Lower leg skin (tissue), 4 donors: ENCODE measurements around the gene CALHM5. TPM values are rescaled to one million over a fixed set of nuclear protein-coding genes. Genes with fewer than 3 reads are reported as not detected.

ENCODE experiments used
- DNase-seq, 2 donors: peaks; one replicate each; pipeline ENCODE4 v3.0.0-alpha.2; 2019; ENCODE audit warnings: low spot score in 2 of 2
- H3K4me3 ChIP-seq: fragments of 200-600 bp; sonication (generic); 2 replicates; pipeline ENCODE4 v1.5.1; 2017; ENCODE audit warnings: mild to moderate bottlenecking, low read depth; ENCODE audit not compliant: poor library complexity, severe bottlenecking
- CTCF ChIP-seq, 3 donors: fragments of 450-650 bp; IDR thresholded peaks; one replicate each; pipeline ENCODE4 v1.5.1; 2016; ENCODE audit warnings: antibody characterized with exemption in 3 of 3, mild to moderate bottlenecking in 3 of 3, moderate library complexity in 2 of 3
- POLR2A ChIP-seq, 2 donors: fragments of 450-650 bp; IDR thresholded peaks; one replicate each; pipeline ENCODE4 v1.6.1; 2016 to 2017; ENCODE audit warnings: antibody characterized with exemption in 2 of 2, mild to moderate bottlenecking in 1 of 2, moderate library complexity in 1 of 2
- WGBS, 2 donors: methylation state at CpG; one replicate each; pipeline ENCODE4 v1.1.5; 2018; 5-methylcytosine and 5-hydroxymethylcytosine counted together
- intact Hi-C: fragments of 100-400 bp; cut with DNase I; formaldehyde crosslinking; loops from one replicate; pipeline ENCODE4 v1.15.0; 2023; ENCODE audit warnings: low total_unique reads
- total RNA-seq, 4 donors: library from RNA; depleted of rRNA; stranded (reverse); fragments of >200 nt; gene quantifications; one replicate each; pipeline ENCODE4 v1.1.0, GENCODE V29; 2016

Gene CALHM5
- total RNA-seq, 4 donors from 2014 or later, result 0.34 to 3.9 (median 1.7) TPM

- no peak overlapping the region for H3K4me3 ChIP-seq
- no peak for TF ChIP-seq POLR2A (IDR thresholded peaks at IDR 0.05)
- no peak for TF ChIP-seq CTCF (IDR thresholded peaks at IDR 0.05)
- intact Hi-C loops, result no loop called here
- no peak for DNase-seq
These were observed 1.3 kb downstream of the CALHM5 start for GRCh38 chr6:116512734-116513133.

DNA sequence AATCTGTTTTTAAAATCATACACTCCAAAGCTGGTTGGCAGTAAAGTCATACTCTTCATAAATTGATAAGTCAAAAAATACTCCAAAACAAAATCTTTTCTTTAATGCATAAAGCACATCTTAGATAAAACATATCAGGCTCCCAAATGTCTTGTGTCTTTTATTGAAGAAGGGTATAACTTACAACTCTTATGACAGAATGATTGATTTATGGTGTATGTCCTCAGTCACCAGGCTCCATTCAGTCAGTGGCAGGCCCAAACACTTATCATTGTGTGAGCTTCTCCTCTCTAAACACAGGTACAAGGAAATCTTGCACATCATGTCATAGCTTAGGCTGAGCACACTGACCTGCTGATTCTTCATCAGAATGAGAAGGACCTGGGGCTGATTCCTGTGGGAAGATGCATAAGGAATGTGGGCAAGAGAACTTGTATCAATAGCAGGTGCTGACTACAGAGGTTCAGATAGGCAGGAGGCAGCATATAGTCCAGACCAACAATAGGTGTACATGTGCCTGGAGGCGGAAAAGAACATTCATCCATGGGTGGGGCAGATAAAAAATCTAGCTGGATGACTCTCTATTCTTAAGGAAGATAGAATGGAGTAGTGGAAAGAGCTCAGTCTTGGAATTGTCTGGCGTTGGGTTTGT, 1.9 kb downstream of the CALHM5 start:
- intact Hi-C loops, result no loop called here
- no peak for TF ChIP-seq CTCF (IDR thresholded peaks at IDR 0.05)
- no peak for TF ChIP-seq POLR2A (IDR thresholded peaks at IDR 0.05)
- 75 to 80% methylated on average over 2 of the region's 2 CpGs for WGBS, 2 donors
- no peak overlapping the region for H3K4me3 ChIP-seq
- DNase-seq, result no peak

DNA sequence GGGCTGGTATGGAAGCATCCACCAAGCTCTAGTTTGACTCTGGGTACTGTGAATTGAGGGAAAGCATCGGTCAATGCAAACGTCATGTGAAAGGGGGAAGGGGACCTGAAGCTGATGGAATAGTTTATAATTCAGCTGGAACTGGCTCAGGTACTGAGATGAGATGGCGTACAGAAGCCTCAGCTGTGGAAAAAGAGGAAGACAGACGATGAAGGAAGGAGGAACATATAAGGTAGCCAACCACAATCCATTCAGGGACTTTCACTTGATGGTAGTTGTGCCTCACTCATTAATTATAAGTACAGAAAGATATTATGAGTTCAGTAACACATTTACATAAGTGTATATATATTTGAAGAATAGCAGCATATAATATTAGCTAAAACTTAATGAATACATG, 2.7 kb downstream of the CALHM5 start:
- intact Hi-C loops, result no loop called here
- no peak overlapping the region for H3K4me3 ChIP-seq
- no peak for TF ChIP-seq POLR2A (IDR thresholded peaks at IDR 0.05)
- TF ChIP-seq CTCF (IDR thresholded peaks at IDR 0.05), result no peak
- 89 to 91% methylated on average over 4 of the region's 4 CpGs for WGBS, 2 donors
- no peak for DNase-seq

GRCh38 chr6:116515141-116515540, 3.7 kb downstream of the CALHM5 start:
- H3K4me3 ChIP-seq, result no peak overlapping the region
- DNase-seq, result no peak
- intact Hi-C loops, result no loop called here
- no peak for TF ChIP-seq CTCF (IDR thresholded peaks at IDR 0.05)
- TF ChIP-seq POLR2A (IDR thresholded peaks at IDR 0.05), result no peak

DNA sequence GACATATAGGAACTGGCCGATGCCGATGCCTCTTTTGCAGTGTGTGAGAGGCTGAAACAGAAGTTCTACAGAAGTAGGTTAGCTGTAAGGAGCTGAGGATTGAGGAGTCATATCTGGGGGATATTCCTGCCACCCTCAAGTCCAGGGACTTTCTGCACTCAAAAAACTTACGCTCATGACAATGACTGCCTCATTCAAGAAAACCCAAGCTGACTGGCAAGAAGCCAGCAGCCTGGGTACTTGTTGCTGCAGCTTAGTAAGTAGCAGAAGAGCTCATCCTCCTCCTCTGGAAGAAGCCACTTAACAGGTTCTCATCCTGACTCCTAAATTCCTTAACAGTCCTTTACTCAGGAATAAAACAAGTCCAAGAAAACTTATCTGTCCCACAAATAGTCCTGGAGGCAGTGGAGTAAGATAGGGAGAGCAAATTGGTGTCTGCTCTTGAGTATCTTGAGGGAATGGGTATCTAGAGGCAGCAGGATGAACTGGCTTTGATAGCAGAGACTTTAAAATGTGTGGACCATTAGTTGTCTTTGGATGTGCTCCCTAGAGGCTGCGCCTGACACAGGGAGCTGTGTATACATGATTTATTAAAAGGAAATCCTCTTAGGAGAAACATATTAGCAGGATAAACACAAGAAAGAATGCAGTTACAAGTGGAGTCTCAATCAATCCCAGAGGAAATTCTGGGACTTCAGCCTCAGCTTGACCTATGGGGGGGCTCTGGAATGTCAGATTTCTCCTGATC, 7.4 kb downstream of the CALHM5 start:
- 79 to 86% methylated on average over 4 of the region's 4 CpGs for WGBS, 2 donors
- DNase-seq, result no peak
- intact Hi-C loops, result no loop called here
- TF ChIP-seq CTCF (IDR thresholded peaks at IDR 0.05) (no peak), POLR2A (IDR thresholded peaks at IDR 0.05) (no peak)
- no peak overlapping the region for H3K4me3 ChIP-seq
